B cell (primary cell): ENCODE measurements around the gene OVCA2. TPM values are rescaled to one million over a fixed set of nuclear protein-coding genes. Genes with fewer than 3 reads are reported as not detected.

Experiments
- ATAC-seq: fragments of 200-7000 bp; cut with Tn5 transposase; one replicate; pipeline ENCODE4 v1.10.0; 2021; ENCODE audit warnings: low read depth, mild to moderate bottlenecking, moderate number of reproducible peaks, moderate library complexity
- CTCF ChIA-PET: fragments of 350-600 bp; sonication (Branson Sonifier 250); formaldehyde crosslinking; loops from one replicate; lab custom pipeline; 2021; ENCODE audit warnings: antibody characterized with exemption, inconsistent platforms; lab: Charles Lee
- POLR2A ChIA-PET: fragments of 350-600 bp; sonication (Branson Sonifier 250); formaldehyde crosslinking; loops from one replicate; lab custom pipeline; 2021; ENCODE audit warnings: antibody characterized with exemption; lab: Charles Lee
- DNase-seq: peaks from one replicate; pipeline ENCODE4 v3.0.0; 2013
- H2AFZ ChIP-seq: 2 replicates; pipeline ENCODE4 v1.6.1; 2012; ENCODE audit warnings: mild to moderate bottlenecking, low read depth, low read length; ENCODE audit not compliant: insufficient read depth, poor library complexity, severe bottlenecking
- H3K27ac ChIP-seq, 2 donors: 1 replicate in 1 of 2; 2 replicates in 1 of 2; pipeline ENCODE4 v1.5.1; 2012 to 2013; ENCODE audit warnings: low read length in 2 of 2, mild to moderate bottlenecking in 2 of 2, moderate library complexity in 1 of 2
- H3K27me3 ChIP-seq, 4 experiments: fragments of 200-600 bp in 1 of 4; sonication (generic) in 1 of 4; replicated peaks in 1 of 4; 1 replicate in 2 of 4; 2 replicates in 2 of 4; pipeline versions ENCODE4 v1.6.1 to v1.7.0; 2013 to 2016; ENCODE audit warnings: low read length in 3 of 4, mild to moderate bottlenecking in 2 of 4, mixed read lengths in 1 of 4, moderate library complexity in 1 of 4; ENCODE audit not compliant: insufficient read depth in 4 of 4, control insufficient read depth in 3 of 4; ENCODE audit errors: control extremely low read depth in 1 of 4
- H3K36me3 ChIP-seq, 2 experiments: replicated peaks in 1 of 2; 1 replicate in 1 of 2; 2 replicates in 1 of 2; pipeline versions ENCODE4 v1.6.1 to v1.7.1; 2013; ENCODE audit warnings: low read length in 1 of 2; ENCODE audit not compliant: insufficient read depth in 2 of 2, control insufficient read depth in 1 of 2; ENCODE audit errors: control extremely low read depth in 1 of 2, extremely low read depth in 1 of 2
- H3K4me1 ChIP-seq, 2 donors: fragments of 200-600 bp in 1 of 2; sonication (generic) in 1 of 2; 1 replicate in 1 of 2; 2 replicates in 1 of 2; pipeline versions ENCODE4 v1.5.1 to v1.6.1; 2013 to 2017; ENCODE audit warnings: low read length in 2 of 2; ENCODE audit not compliant: control insufficient read depth in 2 of 2, insufficient read depth in 2 of 2
- H3K4me2 ChIP-seq: replicated peaks from 2 replicates; pipeline ENCODE3; 2012; ENCODE audit warnings: mild to moderate bottlenecking, low read depth, low read length; ENCODE audit not compliant: poor library complexity, severe bottlenecking
- H3K4me3 ChIP-seq, 5 experiments: fragments of 200-600 bp in 1 of 5; sonication (generic) in 1 of 5; 1 replicate in 3 of 5; 2 replicates in 2 of 5; pipeline versions ENCODE4 v1.5.1 to v1.7.0; 2011 to 2016; ENCODE audit warnings: low read length in 4 of 5, mild to moderate bottlenecking in 4 of 5, low read depth in 2 of 5, control low read depth in 1 of 5, moderate library complexity in 1 of 5; ENCODE audit not compliant: insufficient read depth in 1 of 5; ENCODE audit errors: control extremely low read depth in 1 of 5, extremely low read depth in 1 of 5
- H3K79me2 ChIP-seq: fragments of 200-600 bp; sonication (generic); one replicate; pipeline ENCODE4 v1.6.0; 2016; ENCODE audit warnings: low read length; ENCODE audit not compliant: control insufficient read depth, insufficient read depth
- H3K9ac ChIP-seq: fragments of 200-600 bp; sonication (generic); 2 replicates; pipeline ENCODE4 v1.6.1; 2017; ENCODE audit warnings: mild to moderate bottlenecking, low read length, moderate library complexity
- H3K9me3 ChIP-seq, 3 donors: one replicate each; pipeline versions ENCODE4 v1.6.1 to v1.7.1; 2013; ENCODE audit warnings: low read length in 2 of 3; ENCODE audit not compliant: control insufficient read depth in 2 of 3, insufficient read depth in 1 of 3; ENCODE audit errors: control extremely low read depth in 1 of 3
- H4K20me1 ChIP-seq: 2 replicates; pipeline ENCODE4 v1.6.0; 2012; ENCODE audit warnings: mild to moderate bottlenecking, low read length; ENCODE audit not compliant: insufficient read depth, control insufficient read depth, poor library complexity, severe bottlenecking
- H3K27ac Mint-ChIP-seq: one replicate; pipeline ENCODE4 v1.8.0; 2021; ENCODE audit warnings: mixed read lengths
- H3K27me3 Mint-ChIP-seq: one replicate; pipeline ENCODE4 v1.8.0; 2021; ENCODE audit warnings: mixed read lengths
- H3K4me1 Mint-ChIP-seq: one replicate; pipeline ENCODE4 v1.8.0; 2021; ENCODE audit warnings: mixed read lengths
- H3K4me3 Mint-ChIP-seq: one replicate; pipeline ENCODE4 v1.8.0; 2021; ENCODE audit warnings: mixed read lengths
- H3K9me3 Mint-ChIP-seq: one replicate; pipeline ENCODE4 v1.8.0; 2022; ENCODE audit warnings: mixed read lengths; ENCODE audit not compliant: insufficient read depth
- CTCF ChIP-seq: fragments of 200-600 bp; IDR thresholded peaks from one replicate; pipeline ENCODE4 v1.8.0; 2022; ENCODE audit warnings: antibody characterized with exemption, mild to moderate bottlenecking
- EZH2 ChIP-seq: IDR thresholded peaks from 2 replicates; pipeline ENCODE4 v1.6.1; 2012; ENCODE audit warnings: borderline replicate concordance, low read depth, mild to moderate bottlenecking, moderate library complexity, low read length; ENCODE audit not compliant: insufficient read depth, poor library complexity, severe bottlenecking
- WGBS: methylation state at CpG from one replicate; pipeline ENCODE4 v1.1.5; 2013; ENCODE audit warnings: missing lambda C conversion rate; ENCODE audit not compliant: insufficient coverage; 5-methylcytosine and 5-hydroxymethylcytosine counted together
- intact Hi-C: fragments of 100-400 bp; cut with micrococcal nuclease; formaldehyde crosslinking; loops from one replicate; pipeline ENCODE4 v1.10.0; 2022
- polyA plus RNA-seq: library from polyadenylated mRNA; depleted of rRNA; stranded (reverse); fragments of >200 nt; gene quantifications from 2 replicates; pipeline ENCODE4 v1.2.3, GENCODE V29; 2012
- total RNA-seq, 2 donors: library from RNA; stranded (reverse); fragments of 120-200 nt in 1 of 2; gene quantifications; 1 replicate in 1 of 2; 2 replicates in 1 of 2; pipeline versions ENCODE4 v1.2.3 to v1.2.4, GENCODE V29; 2013 to 2022

OVCA2 gene
- total and polyA plus RNA-seq, 2 donors (not counting 1 experiment from before 2014, with no cell fraction given), result 23.2 to 43.9 TPM

- no peaks in the 10 kb centered on the region for H3K79me2 ChIP-seq
- H4K20me1 ChIP-seq, result no peaks in the 10 kb centered on the region
- peak; percentile 51 for DNase-seq
- H3K27me3 Mint-ChIP-seq, result peaks cover 51% of the 10 kb centered on the region
- H3K4me3 Mint-ChIP-seq, result peak overlapping the region; percentile 47
- 82% methylated on average over 18 of the region's 19 CpGs for WGBS
- TF ChIP-seq CTCF (no peak), EZH2 (no peak)
- peaks cover 0 to 23% (median 5%) of the 10 kb centered on the region in 4 experiments for H3K27me3 ChIP-seq
- no peak overlapping the region for H2AFZ ChIP-seq
- no peaks in the 10 kb centered on the region for H3K36me3 ChIP-seq
- H3K9me3 ChIP-seq, result no peaks in the 10 kb centered on the region
- H3K4me3 ChIP-seq, result no peak overlapping the region
- H3K27ac ChIP-seq, result no peak overlapping the region
- no peak overlapping the region for H3K9ac ChIP-seq
- H3K4me2 ChIP-seq, result no peak overlapping the region
- no peak overlapping the region for H3K27ac Mint-ChIP-seq
- POLR2A ChIA-PET, result no interaction called here
- intact Hi-C loops, result no loop called here
- ATAC-seq, result peak; percentile 56
- CTCF ChIA-PET, result interaction anchor here (0.6 kb wide), 2 partner anchors 265 to 277 kb away, joined by 3 to 4 read pairs; no protein-coding TSS in a partner anchor
- H3K4me1 Mint-ChIP-seq, result peaks cover 5% of the 10 kb centered on the region
- no peaks in the 10 kb centered on the region for H3K9me3 Mint-ChIP-seq
- H3K4me1 ChIP-seq, result peaks cover under 1 to 8% of the 10 kb centered on the region in 2 donors
Measured at GRCh38 chr17:2017274-2017941, 24.4 kb upstream of the OVCA2 start.
